PC-9 (cell line): ENCODE measurements around the gene FOXK1. TPM values are rescaled to one million over a fixed set of nuclear protein-coding genes. Genes with fewer than 3 reads are reported as not detected.

ENCODE experiments used
- BruUV-seq: library from RNA; stranded (reverse); fragments of 400-500 nt; replicated peaks from 2 replicates; lab custom pipeline; 2021; lab: Mats Ljungman, UMichigan
- CTCF ChIA-PET: fragments of 300-600 bp; sonication (Branson Sonifier 250); formaldehyde crosslinking; loops from one replicate; lab custom pipeline; 2022; ENCODE audit warnings: antibody characterized with exemption; lab: Charles Lee
- POLR2A ChIA-PET: fragments of 300-600 bp; sonication (Branson Sonifier 250); formaldehyde crosslinking; loops from one replicate; lab custom pipeline; 2022; ENCODE audit warnings: antibody characterized with exemption; ENCODE audit not compliant: unreplicated experiment; lab: Charles Lee
- DNase-seq, 2 experiments: peaks; one replicate each; pipeline versions ENCODE4 v3.0.0 to v3.0.0-alpha.2; 2015 to 2022; ENCODE audit warnings: mixed read lengths in 1 of 2
- H2AFZ ChIP-seq: fragments of 200-600 bp; sonication (generic); 2 replicates; pipeline ENCODE4 v1.8.1; 2017; ENCODE audit warnings: antibody characterized with exemption
- H3F3A ChIP-seq: fragments of 200-600 bp; sonication (generic); 2 replicates; pipeline ENCODE4 v1.8.1; 2017; ENCODE audit warnings: antibody characterized with exemption, mild to moderate bottlenecking, low read depth; ENCODE audit not compliant: insufficient read depth
- H3K27ac ChIP-seq: fragments of 200-600 bp; sonication (generic); 2 replicates; pipeline ENCODE4 v1.6.1; 2016; ENCODE audit warnings: mixed run types
- H3K27me3 ChIP-seq: fragments of 200-600 bp; sonication (generic); 2 replicates; pipeline ENCODE4 v1.6.1; 2016; ENCODE audit warnings: low read depth, mixed run types; ENCODE audit not compliant: insufficient read depth
- H3K36me3 ChIP-seq: fragments of 200-600 bp; sonication (generic); 2 replicates; pipeline ENCODE4 v1.6.1; 2016; ENCODE audit warnings: low read depth, mixed run types
- H3K4me1 ChIP-seq: fragments of 200-600 bp; sonication (generic); replicated peaks from 2 replicates; pipeline ENCODE4 v1.6.1; 2016; ENCODE audit warnings: mixed run types; ENCODE audit not compliant: insufficient read depth
- H3K4me2 ChIP-seq: fragments of 200-600 bp; sonication (generic); 2 replicates; pipeline ENCODE4 v1.6.1; 2017; ENCODE audit warnings: mixed run types
- H3K4me3 ChIP-seq: fragments of 200-600 bp; sonication (generic); 2 replicates; pipeline ENCODE4 v1.6.1; 2016; ENCODE audit warnings: mixed run types
- H3K79me2 ChIP-seq: fragments of 200-600 bp; sonication (generic); 2 replicates; pipeline ENCODE4 v1.6.1; 2017; ENCODE audit warnings: low read depth, mixed run types
- H3K9me2 ChIP-seq: fragments of 200-600 bp; sonication (generic); 2 replicates; pipeline ENCODE4 v1.8.1; 2017; ENCODE audit warnings: mild to moderate bottlenecking; ENCODE audit not compliant: insufficient read depth
- H3K9me3 ChIP-seq: fragments of 200-600 bp; sonication (generic); 2 replicates; pipeline ENCODE4 v1.8.1; 2016; ENCODE audit warnings: low read depth; ENCODE audit not compliant: insufficient read depth
- H4K20me1 ChIP-seq: fragments of 200-600 bp; sonication (generic); 2 replicates; pipeline ENCODE4 v1.8.1; 2017; ENCODE audit not compliant: insufficient read depth
- CTCF ChIP-seq: fragments of 200-600 bp; sonication (generic); conservative IDR thresholded peaks from 2 replicates; pipeline ENCODE4 v1.6.1; 2017; ENCODE audit warnings: mixed run types, antibody characterized with exemption, mild to moderate bottlenecking, moderate library complexity
- EZH2 ChIP-seq: fragments of 200-600 bp; sonication (generic); IDR thresholded peaks from 2 replicates; pipeline ENCODE4 v1.8.0; 2017; ENCODE audit warnings: antibody characterized with exemption, low read depth
- intact Hi-C: fragments of 100-400 bp; cut with micrococcal nuclease; formaldehyde crosslinking; loops from one replicate; pipeline ENCODE4 v1.10.0; 2022; ENCODE audit not compliant: unreplicated experiment
- total RNA-seq: library from RNA; stranded (reverse); gene quantifications from 2 replicates; pipeline ENCODE4 v1.2.3, GENCODE V29; 2021

Gene FOXK1
- total RNA-seq, 1 experiment from 2014 or later, result 68.1 TPM

GRCh38 chr7:4720225-4720624 lies 38.1 kb downstream of the FOXK1 start:
- no TSS peak for BruUV-seq
- Histone ChIP-seq H3K27ac (no peak overlapping the region), H3K4me2 (no peak overlapping the region), H3K4me1 (peaks cover 12% of the 10 kb centered on the region), H2AFZ (no peak overlapping the region), H3K4me3 (no peak overlapping the region), H3K9me3 (no peaks in the 10 kb centered on the region), H3K36me3 (no peaks in the 10 kb centered on the region), H3F3A (peaks cover 11% of the 10 kb centered on the region; the same call in 1 of the 2 replicates), H3K27me3 (no peaks in the 10 kb centered on the region), H3K79me2 (peaks cover 99% of the 10 kb centered on the region), H3K9me2 (no peaks in the 10 kb centered on the region), H4K20me1 (peaks cover 92% of the 10 kb centered on the region)
- DNase-seq, result no peak
- ChIA-PET POLR2A (no interaction called here), CTCF (no interaction called here)
- intact Hi-C loops, result no loop called here
- no peak for TF ChIP-seq EZH2
- no peak for TF ChIP-seq CTCF

- no peak for TF ChIP-seq CTCF
- TF ChIP-seq EZH2, result no peak
- intact Hi-C loops, result no loop called here
- Histone ChIP-seq H3K36me3 (no peaks in the 10 kb centered on the region), H4K20me1 (peaks cover 97% of the 10 kb centered on the region), H3F3A (peaks cover 18% of the 10 kb centered on the region; the same call in 1 of the 2 replicates), H3K4me2 (no peak overlapping the region), H3K79me2 (peaks cover 97% of the 10 kb centered on the region), H3K9me3 (no peaks in the 10 kb centered on the region), H3K27ac (no peak overlapping the region), H3K27me3 (no peaks in the 10 kb centered on the region), H3K4me3 (no peak overlapping the region), H2AFZ (no peak overlapping the region), H3K4me1 (0 out of 2 replicates have a peak, but pooled peaks cover 5% of the 10 kb centered on the region), H3K9me2 (no peaks in the 10 kb centered on the region)
- no TSS peak for BruUV-seq
- POLR2A ChIA-PET, result no interaction called here
- CTCF ChIA-PET, result no interaction called here
- no peak for DNase-seq
Observed at GRCh38 chr7:4722308-4722707, 40.2 kb downstream of the FOXK1 start.

GRCh38 chr7:4722960-4723630 lies 41.0 kb downstream of the FOXK1 start:
- H3K9me2 ChIP-seq, result no peaks in the 10 kb centered on the region
- H3K9me3 ChIP-seq, result no peaks in the 10 kb centered on the region
- CTCF ChIA-PET, result interaction anchor here (1.1 kb wide), 1 partner anchor 33 kb away, joined by 4 read pairs; no protein-coding TSS in a partner anchor
- intact Hi-C loops, result no loop called here
- H3K4me3 ChIP-seq, result no peak overlapping the region
- peaks cover 18% of the 10 kb centered on the region; the same call in 1 of the 2 replicates for H3F3A ChIP-seq
- no peaks in the 10 kb centered on the region for H3K27me3 ChIP-seq
- H3K79me2 ChIP-seq, result peaks cover 97% of the 10 kb centered on the region
- H3K4me2 ChIP-seq, result no peak overlapping the region
- DNase-seq, result no peak
- H4K20me1 ChIP-seq, result peaks cover 98% of the 10 kb centered on the region
- H3K4me1 ChIP-seq, result 0 out of 2 replicates have a peak, but pooled peaks cover 5% of the 10 kb centered on the region
- no TSS peak for BruUV-seq
- TF ChIP-seq EZH2, result no peak
- TF ChIP-seq CTCF, result no peak
- no peak overlapping the region for H3K27ac ChIP-seq
- POLR2A ChIA-PET, result no interaction called here
- H3K36me3 ChIP-seq, result no peaks in the 10 kb centered on the region
- H2AFZ ChIP-seq, result no peak overlapping the region
